GM20000 (cell line): ENCODE measurements around the gene OPN1SW.

Experiments
- DNase-seq: peaks from one replicate; pipeline ENCODE4 v3.0.0; 2012; ENCODE audit warnings: low spot score
- TF ChIP-seq, protein P1 (sequence below): IDR thresholded peaks from 2 replicates; pipeline ENCODE4 v1.5.1; 2012; ENCODE audit warnings: mild to moderate bottlenecking, control low read depth; ENCODE audit errors: extremely low read depth, missing control alignments

OPN1SW gene

DNA sequence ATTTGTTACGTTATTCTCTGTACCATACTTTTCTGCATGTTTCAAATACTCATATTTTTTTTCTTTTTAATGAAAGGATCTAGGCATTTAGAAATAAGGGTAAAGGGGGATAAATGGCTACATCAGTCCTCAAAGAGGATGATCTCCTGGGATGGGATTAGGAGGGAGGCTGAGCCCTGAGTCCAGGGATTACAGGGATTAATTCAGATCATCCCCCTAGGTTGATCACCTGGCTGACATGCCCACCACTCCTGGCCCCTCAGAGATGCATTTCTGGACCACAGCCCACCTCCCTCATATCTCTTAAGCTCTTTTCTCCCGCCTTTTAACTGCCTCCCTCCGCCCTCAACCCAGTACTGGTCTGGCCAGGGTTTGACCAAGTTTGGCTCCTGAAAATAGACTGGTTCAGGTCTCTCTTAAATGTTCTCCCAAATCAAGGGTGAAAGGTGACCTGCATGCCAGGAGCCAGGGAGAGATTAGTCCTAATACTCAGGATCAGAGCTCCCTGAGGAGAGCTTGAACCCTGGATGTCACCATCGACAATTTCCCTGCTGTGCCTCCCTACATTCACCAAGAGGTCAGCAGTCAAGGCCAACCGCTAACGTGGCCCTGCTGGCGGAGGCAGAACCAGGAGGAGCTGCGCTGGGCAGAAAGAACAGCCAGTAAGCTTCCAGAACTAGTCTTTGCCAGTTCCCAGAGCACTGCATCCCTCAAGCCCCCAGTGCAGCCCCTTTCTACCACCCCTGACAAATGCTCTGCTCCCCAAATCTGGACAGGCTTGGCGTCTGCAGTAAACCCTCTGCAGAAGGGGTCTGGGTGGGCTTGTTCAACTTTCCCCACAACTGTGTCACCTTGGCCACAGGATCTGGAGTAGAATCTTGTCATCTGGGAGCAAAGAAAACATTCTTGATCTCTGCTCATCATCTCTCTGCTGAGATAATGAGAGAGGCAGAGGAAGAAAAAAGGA is 13.1 kb upstream of the OPN1SW start:
- DNase-seq = no peak
- TF ChIP-seq, protein P1, sequence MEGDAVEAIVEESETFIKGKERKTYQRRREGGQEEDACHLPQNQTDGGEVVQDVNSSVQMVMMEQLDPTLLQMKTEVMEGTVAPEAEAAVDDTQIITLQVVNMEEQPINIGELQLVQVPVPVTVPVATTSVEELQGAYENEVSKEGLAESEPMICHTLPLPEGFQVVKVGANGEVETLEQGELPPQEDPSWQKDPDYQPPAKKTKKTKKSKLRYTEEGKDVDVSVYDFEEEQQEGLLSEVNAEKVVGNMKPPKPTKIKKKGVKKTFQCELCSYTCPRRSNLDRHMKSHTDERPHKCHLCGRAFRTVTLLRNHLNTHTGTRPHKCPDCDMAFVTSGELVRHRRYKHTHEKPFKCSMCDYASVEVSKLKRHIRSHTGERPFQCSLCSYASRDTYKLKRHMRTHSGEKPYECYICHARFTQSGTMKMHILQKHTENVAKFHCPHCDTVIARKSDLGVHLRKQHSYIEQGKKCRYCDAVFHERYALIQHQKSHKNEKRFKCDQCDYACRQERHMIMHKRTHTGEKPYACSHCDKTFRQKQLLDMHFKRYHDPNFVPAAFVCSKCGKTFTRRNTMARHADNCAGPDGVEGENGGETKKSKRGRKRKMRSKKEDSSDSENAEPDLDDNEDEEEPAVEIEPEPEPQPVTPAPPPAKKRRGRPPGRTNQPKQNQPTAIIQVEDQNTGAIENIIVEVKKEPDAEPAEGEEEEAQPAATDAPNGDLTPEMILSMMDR = no peak

DNA sequence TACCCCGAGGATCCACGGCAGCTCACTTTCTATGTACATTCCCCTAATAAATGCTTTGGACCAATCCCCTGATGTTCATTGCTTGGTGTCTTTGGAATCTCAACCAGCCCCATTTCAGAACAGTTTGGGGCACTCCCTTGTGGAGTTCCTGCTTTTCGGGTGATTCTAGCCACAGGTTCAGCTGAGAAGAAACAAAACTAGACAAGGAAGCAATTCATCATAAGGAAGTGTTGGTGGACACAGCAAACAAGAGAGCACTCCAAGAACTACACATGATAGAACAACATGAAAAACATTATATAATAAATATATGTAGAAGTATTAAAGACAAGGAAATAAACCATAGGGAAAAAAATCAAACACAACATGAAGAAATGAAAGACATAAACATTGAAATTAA is 10.1 kb upstream of the OPN1SW start:
- TF ChIP-seq, protein P1 = no peak
- DNase-seq = no peak

DNA sequence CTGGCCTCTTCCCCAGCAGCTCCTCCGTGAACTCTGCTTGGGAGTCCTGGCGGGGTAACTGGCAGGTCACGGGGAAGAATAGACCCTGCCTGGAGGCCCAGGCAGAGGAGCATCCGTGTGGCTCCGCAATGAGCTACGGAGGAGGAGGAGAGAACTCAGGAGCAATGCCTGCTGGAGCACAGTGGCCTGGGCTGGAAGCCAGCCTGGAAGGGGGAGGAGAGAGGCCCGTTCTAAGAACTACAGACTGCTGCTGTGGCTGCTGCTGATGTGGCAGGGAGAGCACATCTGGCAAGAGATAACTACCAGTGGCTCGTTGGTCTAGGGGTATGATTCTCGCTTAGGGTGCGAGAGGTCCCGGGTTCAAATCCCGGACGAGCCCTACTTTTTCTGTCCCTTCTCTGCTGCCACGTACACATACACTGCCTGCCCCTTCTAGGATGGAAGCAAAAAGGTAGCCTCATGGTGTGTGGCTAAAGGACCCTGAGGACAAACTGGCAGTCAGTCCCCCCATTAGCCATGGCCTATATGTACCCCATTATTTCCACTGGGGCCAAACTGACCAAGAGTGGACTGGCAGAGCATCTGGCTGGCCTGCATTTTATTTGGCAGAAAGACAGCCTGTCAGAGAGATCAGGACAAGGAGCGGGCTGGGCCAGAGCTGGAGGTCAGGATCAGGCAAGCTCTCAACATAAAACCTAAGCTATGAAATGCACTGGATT is 7.7 kb upstream of the OPN1SW start:
- TF ChIP-seq, protein P1 = no peak
- no peak for DNase-seq

DNA sequence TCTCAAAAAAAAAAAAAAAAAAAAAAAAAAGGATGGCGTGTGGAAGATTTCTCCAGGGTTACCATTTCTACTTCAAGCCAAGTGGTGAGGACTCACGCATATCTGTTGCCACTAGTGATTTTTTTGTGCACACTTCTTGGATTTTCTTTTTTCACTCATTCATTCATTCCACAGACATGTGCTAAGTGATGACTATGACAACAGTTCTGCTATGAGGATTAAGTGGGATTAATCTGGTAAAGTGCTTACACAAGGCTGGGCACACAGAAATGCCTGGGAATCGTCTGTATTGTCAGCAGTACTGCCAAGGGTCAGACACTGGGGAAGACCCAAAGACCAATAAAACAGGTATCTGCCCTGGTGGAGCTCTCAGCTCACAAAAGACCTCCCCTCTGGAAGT is 6.3 kb upstream of the OPN1SW start:
- no peak for DNase-seq
- TF ChIP-seq, protein P1 = no peak

DNA sequence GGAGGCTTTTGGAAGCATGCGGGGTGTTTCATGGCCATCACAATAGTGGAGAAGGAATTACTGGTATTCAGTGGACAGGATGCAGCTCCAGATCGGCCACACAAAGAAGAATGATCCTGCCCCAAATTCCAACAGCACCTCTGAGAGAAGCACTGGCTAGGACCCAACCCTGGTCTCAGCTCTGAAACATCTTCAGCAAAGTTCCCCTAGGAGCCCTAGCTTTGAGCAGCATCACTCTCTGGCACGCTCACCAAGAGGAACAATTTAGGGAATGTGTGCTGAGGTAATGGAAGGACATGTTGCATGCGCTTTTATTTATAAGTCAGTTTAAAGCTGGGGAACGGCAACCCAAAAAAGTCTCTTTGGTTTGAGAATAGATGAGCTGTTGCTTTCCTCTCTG is 5.5 kb upstream of the OPN1SW start:
- DNase-seq = no peak

DNA sequence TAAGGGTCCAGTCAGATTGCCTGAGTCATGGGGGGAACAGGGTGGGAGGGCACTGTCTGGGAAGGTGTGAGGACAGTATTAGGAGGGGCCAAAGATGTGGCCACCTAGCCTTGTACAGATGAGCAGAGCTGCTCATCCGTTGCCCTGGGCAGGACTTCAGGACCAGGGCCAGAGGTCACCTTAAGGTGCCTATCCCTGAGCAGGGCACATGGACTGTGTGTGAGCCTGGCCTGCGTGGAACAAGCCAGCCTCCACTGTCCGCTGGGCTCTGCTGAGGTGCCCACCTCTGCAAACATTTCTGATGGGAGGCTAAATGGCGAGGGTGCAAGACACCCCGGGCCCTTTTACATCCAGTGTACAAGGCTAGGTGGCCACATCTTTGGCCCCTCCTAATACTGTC is 3.4 kb upstream of the OPN1SW start:
- TF ChIP-seq, protein P1 = no peak
- DNase-seq = no peak

More for the DNA sequence above, 5.5 kb upstream of the OPN1SW start:
- TF ChIP-seq, protein P1 = no peak
